Measurements from ENCODE around the gene HTRA3.
A peak's percentile ranks its signal among the peaks of the same experiment; 100 is the strongest.

Gene HTRA3

DNA sequence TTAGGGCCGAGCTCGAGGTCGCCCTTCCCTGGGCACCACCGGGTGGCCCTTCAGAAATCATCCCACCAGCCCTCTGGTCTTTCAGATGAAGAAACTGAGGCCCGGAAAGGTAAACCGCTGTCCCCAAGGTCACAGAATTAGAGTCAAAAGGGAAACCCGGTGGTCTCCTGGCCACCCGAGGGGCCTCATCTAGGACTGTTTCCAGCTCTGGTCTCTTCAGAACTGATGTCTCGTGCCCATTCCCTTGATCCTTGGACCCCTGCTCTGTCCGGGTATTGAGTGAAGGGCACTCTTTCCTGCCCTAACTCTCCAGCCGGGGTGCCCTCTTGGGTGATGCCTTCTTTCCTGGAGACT, 841 bp downstream of the HTRA3 start:
- DNase-seq: no peak

DNA sequence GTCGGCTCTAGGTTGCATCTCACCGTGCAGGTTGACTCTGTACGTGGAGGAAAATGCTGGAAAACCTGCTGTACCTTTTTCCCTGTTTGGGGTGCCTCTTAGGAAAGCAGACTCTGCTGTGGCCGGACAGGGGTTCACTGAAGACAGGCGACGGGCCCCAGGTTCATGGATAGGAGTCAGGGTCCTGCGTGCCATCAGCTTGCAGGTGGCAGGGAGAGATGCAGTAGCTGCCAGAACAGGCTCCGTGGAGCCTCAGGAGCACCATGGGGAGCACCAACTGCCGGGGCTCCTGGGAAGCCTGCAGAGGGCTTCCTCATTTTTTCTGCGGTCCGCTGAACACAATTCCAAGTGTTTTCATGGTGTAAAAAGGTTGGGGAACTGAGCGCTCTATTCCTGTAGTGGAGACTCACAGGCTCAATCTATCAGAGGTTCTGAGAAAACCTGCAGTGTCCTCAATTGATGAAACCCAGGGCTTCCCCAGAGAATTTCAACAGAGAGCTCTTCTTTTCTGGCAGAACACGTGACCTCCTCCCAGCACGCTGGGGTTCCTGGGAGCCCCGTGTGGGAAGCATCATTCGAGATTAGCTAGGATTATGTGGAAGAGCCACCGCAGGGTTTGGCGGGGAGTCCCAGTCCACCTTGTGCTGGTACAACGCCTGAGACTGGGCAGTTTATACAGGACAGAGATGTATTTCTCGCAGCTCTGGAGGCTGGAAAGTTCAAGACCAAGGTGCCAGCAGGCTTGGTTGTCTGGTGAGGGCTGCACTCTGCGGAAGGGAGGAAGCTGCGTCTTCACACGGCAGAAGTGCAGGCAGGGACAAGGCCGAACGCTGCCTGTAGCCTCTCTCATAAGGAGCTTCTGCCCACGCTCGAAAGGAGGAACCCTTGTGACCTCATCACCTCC, 1.6 kb downstream of the HTRA3 start:
- DNase-seq: no peak

DNA sequence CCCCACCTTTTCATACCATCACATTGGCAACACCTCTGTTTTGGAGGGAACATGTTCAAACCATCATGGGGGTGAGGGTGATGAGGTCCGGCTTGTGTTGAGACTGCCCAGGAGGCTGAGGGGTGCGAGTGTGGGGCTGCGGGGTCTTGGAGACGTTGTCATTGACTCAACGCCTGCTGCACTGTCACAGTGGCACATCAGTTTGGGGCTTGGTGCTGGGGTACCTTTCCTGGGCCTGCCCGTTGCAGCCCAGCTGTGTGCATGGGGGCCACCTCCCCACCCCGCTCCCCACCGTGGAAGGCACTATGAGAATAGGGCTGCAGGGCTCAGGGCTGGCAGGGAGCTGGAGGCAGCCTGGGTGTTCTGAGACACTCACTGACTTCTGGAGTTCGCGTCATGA, 2.3 kb downstream of the HTRA3 start:
- no peak for DNase-seq

DNA sequence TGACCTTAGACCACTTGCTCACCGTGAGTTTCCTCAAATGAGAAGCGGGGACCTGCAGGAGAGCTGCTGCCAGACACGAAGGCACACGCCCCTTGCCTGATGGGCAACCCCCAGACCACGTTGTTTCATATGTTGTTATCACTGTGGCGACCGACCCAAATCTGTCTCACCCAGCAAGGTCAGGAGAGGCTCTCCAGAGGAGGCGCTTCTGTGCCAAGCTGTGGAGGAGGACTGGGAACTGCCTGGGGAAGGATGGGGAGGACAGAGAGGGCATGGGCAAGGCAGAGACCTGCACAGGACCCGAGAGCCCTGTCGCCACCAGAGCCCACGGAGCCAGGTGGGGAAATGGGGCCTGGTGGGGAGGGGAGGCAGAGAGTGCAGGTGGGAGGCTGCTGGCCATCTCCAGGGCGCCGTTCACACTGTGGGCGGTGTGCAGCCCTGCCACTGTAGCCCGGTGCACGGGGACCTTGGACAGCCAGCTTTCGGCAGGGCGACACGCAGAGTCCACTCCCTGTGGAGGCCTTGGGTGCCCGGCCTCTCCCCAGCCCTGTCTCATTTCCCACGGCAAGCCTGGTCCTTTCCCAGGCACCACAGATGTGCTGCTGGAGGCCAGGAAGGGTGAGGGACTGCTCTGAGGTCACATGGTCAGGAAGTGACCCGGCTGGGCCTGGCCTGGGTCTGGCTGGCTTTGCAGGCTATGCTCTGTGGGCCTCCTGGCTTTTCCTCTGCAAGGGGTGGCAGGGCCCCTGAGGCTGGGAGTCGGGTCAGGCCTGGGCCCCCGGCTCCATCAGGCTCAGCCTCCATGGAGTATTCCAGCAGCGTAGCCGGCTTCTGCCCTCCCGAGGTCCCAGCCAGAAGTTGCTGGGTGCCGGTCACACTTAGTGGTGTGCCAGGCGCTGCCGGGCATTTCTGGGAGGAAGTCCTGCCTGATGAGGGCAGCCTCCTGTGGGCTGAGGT, 3.2 kb downstream of the HTRA3 start:
- DNase-seq: no peak

DNA sequence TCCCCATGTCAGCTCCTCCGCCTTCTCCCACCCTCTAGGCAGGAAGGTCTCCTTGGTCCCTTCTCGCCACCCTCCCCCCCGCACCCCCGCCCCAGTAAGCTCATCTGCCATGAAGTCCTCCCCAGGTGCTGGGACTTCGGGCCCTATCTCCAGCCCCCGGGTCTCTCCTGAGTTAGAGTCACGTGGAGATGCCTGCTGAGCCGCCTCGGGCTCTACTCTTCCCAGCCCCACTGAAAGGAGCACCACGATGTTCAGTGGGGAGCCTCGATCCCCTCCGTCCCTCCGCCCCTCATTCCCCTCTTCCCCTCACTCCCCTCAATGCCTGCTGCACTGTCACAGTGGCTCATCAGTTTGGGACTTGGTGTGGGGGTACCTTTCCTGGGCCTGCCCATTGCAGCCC, 3.9 kb downstream of the HTRA3 start:
- DNase-seq: no peak

DNA sequence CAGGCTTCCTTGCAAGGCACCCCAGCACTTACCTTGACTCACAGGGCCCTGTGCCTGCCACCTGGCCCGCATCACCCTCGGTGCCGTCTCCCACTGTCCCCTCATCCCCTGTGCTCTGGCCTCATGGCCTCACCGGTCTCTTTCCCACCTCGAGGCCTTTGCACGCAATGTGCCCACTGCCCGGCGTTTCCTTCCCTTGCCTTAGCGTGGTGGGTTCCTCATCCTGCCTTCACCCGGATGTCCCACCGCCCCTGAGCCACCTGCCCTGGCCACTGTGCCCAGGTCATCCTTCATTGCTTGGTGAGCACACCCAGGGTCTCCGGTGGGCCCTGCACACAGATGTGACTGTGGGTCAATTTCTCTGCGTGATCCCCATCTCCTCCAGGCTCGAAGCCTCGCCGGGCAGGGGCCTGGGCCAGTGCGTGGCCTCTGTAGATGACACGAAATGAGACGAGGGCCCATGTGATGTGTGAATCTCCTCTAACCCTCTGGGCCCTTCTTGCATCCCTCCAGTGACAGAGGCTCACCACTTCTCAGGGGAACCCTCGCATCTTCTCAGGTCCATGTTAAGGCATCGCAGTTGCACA, 4.6 kb downstream of the HTRA3 start:
- no peak for DNase-seq

DNA sequence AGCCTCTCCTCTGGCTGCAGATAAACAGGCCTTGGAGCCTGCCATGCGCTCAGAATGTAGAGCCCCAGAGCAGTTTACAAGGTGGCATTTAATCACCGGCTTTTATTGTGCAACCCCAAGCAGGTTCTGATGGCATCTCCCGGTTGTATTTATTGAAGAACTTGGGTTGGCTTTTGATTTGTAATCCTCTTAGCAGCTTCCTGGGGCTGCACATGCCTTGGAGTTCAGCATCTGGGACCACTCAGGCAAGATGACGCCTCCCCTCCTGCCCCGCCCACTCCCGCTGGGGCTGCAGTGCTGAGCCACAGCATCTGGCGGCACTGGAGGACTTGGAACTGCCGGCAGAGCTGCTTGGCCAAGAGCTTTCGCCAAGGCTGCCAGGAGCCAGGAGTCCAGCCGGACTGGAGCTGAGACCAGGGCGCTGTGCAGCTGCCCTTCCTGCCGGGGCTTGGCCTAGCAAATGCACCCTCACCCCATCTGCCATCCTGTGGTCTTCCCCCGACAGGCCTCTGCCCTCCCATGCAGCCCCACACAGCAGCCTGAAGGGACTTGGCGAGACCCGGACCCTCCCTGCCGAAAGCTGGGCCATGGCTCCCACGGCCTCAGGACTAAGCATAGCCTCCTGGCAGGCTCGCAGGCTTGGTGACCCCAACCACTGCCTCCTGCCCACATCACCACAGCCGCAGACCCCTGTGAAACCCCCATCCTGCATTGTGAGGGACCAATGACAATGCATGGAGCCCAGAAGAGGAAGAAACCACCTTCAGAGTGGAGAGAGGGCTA, 5.4 kb downstream of the HTRA3 start:
- DNase-seq: peak; percentile 92

DNA sequence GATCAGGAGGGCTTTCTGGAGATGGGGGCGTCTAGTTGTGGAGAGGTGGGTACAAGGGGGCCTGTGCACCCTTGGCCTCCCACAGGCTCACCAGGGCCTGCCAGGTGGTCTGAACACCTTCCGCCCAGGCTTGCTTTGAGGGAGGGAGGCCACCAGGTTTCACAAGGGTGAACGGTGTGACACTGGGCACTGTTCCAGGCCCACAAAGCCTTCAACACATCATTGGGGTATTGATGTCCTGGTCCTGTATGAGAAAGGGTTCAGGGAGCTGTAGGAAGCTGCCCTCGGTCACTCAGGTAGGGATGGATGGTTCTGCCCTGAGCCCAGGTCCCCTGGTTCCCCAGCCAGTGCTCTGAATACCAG, 6.0 kb downstream of the HTRA3 start:
- no peak for DNase-seq

DNA sequence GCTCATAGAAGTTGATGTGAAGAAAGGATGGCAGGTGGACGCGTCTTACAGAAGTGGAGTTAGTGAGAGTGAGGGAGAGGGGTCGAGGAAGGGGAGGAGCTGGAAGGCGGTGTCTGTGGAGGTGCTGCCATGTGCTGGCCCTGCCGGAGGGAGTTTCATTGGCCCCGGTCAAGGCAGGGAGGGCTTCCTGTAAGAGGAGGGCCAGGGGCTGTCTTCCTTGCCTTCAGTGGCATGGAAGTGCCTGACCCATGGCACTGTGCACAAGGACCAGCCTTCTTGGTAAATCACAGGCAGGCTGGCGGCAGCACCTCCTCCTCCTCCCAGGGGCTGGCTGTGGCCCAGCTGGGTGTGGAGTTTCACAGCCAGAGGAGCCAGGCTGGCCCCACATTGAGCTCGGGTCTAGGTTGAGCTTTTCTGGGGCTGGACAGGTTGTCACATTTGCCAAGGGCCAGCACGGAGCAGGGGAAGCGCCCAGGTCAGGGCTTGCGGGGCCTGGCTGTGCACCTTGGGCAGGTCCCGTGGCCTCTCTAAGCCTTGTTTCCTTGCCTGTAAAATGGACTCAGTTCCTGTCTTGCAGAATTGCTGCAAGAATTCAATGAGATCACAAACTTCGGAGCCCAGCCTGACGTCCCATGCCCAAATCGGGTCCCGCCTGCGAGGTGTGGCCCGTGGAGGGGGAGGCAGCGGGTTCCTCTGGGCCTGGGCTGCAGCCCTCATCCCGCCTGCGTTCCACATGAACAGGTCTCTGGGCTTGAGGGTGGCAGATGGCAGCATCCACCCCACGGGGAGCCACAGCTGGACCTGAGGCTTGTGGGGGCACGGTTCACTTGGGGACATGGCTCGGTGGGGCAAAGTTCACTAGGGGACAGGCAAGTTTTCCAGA, 7.0 kb downstream of the HTRA3 start:
- DNase-seq: peak; percentile 44

DNA sequence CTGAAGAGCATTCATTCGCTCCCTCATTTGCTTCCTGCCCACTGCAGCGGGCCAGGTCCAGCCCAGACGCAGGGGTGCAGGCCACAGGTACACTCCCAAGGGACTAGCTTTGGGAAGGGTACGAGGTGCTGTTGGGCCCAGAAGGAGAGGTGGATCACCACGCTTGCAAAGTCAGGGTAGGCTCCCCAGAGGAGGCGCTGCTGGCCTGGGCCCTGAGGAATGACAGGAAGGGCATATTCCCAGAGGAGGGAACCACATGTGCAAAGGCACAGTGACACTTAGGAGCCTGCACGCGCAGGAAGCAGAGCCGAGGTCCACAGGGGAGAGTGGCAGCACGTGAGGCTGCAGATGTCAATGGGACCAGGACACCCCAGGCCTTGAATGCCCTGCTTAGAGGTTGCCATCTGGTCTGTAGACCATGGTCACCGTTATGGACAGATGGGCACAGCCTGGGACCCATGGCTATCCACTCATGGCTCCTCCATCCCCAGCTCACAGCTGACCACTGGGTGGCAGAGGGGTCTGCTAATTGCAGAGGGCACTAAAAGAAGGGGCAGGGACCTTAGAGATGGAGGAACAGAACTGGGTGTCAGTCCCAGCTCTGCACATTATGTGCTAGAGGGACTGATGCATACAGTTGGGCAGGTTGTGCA, 7.9 kb downstream of the HTRA3 start:
- DNase-seq: no peak

DNA sequence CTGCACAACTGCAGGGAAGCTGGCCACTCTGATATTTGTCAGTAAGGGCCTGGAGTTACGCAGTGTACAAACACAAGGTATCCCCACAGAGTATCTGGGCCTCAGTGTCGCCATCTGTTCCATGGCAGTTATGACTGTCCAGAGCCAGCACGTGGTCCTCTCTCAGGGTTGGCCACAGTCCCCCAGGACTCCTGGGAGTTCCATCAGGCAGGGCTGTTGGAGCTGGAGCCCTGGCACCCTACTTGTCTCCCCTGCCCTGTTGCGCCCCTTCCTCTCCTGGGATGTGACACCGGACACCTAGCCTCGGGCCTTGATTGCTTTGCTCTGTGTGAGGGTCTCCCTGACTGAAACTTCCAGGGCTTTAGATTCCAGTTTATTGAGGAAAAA, 8.4 kb downstream of the HTRA3 start:
- no peak for DNase-seq

DNA sequence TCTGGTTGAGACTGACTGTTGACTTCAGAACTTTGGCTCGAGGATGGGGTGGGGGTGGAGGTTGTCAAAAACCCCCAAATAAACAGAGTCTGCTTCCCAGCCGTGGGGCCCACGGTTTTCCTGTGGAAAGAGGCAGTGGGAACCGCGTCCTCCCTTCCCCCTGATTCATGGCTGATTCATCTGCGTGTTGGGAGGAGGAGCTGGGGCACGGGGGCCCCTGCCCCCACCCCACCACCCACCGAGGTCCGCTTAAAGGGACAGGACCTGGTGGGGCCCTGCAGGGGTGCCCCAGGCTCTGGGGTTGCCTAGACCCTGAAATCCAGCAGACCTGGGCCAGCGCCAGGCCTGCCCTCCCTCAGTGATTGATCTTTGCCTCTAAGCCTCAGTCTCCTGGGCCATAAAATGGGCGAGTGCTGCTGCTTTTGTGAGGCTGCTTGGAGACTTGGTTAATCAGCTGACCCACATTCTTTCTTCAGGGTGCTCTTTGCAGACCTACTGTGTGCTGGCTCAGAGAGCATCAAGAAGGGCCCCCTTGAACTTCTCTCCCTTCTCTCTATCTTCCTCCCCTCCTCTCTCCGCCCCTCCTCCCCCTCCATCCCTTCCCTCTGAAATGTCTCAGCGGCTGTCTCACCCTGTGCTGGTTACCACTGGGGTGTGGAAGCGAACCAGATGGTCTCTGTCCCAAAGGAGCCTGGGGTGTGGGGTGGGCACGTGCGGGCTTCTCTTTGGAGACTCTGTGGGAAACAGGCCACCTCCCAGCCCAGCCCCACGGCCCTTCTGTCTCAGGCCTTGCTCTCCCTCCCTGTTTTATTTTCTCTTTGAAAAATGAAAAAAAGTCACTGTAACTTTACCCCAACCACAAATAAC, 9.1 kb downstream of the HTRA3 start:
- DNase-seq: peak; percentile 98

DNA sequence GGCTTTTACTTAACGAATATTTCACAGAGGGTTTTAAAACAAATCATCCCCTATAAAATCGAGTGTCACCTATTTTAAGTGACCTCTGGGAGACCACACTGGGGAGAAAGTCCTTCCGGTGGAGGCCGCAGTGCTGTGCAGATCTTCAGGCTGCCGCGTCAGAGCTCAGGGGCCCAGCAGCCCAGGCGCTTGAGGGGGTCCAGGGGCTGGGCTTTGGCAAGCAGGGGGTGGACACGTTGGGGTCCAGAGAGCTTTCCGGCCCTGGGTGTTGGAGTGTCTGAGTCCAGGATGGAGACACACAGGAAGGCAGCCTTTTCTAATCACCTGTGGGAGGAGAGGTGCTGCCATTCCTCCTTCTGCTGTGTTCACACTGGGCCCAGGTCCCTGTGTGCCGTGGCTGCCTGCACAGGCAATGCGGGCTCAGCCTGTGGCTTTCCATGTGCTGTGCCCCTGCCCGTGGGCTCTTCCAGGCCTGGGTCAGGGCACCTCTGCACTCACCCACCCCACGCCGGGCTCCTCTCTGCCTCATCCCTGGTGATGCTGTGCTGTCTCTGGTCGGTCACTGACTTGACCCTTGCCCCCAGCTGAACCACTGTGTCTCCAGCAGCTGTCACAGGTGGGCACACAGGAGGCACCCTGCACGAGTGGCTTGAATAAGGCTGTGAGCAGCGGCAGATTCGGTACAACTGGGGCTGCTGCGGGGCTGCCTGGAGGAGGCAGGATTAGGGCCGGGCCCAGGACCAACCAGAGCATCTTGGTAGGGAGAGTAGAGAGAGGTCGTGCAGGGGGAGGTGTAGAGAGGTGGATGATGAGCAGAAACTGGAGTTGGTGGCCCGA, 10.0 kb downstream of the HTRA3 start:
- DNase-seq: no peak

DNA sequence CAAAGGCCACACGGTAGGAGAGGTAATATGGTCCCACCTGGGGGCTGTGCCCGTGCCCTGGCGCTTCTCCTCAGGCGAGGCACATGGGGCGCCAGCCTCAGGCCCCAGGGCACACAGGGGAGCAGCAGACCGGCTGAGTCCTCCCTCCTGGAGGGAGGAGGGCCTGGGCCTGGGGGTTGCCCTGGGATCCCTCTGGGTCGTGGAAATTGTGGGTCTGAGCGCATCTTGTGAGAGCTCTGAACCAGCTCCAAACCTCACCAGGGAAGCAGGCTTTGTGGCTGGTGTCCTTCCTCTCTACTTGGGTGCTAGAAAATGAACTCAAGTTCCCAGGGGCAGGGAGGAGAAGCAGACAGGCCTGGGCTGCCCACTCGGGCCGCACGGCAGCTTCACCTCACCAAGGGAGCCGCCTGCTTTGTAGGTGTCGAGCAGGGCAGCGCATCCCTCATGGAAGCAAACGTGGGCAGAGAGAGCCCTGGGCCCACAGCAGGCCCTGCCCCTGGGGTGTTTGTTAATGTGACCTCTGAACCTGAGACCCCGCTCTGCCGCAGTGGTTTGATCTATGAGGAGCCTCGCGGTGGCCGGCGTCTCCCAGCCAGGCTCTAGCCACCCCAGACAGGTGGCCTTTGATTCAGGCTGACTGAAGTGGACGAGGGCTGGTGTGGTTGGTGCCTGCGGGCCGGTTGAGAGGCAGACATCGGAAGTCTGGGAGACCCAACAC, 10.8 kb downstream of the HTRA3 start:
- no peak for DNase-seq

DNA sequence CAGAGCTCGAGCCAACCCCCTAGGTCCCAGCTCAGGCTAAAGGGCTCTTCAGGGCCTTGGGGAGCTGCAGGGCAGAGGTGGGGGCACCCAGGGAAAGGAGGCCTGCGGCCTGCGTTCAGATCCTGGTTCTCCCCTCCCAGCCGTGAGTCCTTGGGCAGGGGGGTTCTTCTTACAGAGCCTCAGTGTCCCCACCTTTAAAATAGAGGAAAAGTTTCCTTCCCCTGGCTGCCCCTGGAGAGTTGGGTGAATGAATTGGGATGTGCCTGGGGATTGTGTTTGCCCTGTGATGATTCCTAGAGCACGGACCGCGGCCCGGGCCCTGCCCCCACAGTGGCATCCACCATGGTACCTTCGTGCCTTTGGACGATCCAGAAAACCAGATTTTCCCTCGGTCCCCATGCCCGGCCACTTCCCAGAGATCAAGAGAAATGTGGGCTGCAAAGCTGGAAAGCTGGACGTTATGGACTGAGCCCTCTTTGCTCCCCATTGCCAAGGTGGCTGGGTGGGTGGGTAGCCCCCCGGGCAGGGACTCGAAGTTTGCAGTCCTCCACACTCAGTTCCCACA, 11.4 kb downstream of the HTRA3 start:
- no peak for DNase-seq

DNA sequence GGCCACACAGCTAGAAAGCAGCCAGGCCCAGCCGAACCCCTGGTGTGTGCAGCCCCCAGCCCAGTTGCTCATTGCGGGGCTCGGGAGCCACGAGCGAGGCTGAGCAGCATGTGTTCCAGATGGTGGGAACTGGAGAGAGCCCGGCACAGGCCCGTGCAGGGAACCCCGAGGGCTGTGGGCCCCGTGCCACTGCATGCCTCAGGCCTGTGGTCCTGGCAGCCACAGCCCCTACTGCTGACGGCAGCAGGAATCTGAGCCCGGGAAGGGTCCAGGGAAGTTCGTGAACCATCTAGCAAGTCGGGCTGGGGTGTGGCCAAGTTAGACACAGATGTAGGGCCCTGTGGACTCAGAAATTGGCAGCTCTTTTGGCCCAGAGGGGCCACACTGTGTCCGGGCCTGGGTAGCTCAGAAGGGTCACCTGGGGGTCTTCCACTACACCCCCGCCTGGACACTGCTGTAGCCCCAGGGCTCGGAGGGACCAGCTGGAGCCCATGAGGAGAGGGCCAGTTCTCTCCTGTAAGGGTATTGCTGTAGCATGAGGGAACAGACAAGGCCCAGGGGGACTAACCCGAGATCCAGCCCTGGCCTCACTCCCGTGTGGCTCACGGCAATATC, 12.1 kb downstream of the HTRA3 start:
- peak; percentile 84 for DNase-seq

DNA sequence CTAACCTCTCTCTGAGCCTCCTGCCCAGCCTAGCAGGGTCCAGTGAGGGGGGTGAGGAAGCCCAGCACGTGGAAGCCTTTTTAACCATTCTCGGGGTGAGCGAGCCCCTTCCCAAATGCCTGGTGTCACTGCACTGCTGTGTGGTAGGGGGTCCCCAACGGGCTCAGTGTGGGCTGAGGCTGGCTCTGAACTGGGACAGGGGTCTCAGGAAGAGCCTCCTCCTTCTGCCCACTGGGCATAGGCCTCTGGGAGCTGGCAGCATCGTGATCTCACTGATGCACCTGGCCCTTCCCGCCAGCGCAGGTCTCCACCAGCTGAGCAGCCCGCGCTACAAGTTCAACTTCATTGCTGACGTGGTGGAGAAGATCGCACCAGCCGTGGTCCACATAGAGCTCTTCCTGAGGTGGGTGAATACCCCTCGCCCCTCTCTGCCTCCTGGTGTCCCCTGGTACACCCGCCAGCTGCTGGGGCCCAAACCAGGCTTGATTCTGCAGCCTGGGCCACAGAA, 12.6 kb downstream of the HTRA3 start:
- no peak for DNase-seq

DNA sequence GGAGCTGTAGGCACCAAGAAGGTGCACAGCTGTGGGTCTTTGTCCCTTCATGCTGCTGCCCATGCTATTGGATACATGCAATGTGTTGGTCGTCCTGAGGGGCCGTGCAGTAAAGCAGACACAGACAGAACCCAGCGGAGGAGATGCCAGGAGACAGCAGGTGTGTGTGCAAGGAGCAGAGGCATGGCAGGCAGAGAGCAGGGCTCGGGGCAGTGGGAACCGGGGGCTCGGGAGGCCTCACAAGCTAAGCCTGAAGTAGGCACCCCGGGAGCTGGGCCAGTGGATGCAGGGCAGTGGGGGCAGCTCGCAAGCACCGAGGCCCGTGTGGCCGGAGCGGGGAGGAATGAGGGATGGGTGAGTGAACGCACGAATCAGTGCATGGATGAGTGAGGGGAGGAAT, 13.2 kb downstream of the HTRA3 start:
- no peak for DNase-seq
